GM12874 (cell line): ENCODE measurements around the gene GSDME.

Experiments
- TF ChIP-seq, protein P1 (sequence below): IDR thresholded peaks from 2 replicates; pipeline ENCODE4 v1.5.1; 2011; ENCODE audit warnings: low read depth, mild to moderate bottlenecking, control low read depth, low read length, moderate library complexity; ENCODE audit not compliant: insufficient read depth

Gene GSDME

DNA sequence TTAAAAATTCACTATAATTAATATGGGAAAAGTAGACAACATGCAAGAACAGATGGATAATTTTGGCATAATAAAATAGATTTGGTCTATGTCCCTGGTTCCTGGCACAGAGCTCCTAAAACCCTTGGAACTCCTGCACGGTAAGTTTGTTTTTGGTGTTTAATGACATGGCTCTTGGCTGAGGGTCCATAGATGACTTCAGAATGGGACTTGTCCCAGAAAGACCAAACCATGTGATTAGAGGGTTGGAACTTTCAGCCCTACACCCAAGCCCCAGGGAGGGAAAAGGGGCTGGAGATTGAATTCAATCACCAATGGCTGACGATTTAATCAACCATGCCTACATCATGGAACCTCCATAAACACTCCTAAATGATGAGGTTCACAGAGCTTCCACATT, 12.6 kb upstream of the GSDME start:
- TF ChIP-seq, protein P1, sequence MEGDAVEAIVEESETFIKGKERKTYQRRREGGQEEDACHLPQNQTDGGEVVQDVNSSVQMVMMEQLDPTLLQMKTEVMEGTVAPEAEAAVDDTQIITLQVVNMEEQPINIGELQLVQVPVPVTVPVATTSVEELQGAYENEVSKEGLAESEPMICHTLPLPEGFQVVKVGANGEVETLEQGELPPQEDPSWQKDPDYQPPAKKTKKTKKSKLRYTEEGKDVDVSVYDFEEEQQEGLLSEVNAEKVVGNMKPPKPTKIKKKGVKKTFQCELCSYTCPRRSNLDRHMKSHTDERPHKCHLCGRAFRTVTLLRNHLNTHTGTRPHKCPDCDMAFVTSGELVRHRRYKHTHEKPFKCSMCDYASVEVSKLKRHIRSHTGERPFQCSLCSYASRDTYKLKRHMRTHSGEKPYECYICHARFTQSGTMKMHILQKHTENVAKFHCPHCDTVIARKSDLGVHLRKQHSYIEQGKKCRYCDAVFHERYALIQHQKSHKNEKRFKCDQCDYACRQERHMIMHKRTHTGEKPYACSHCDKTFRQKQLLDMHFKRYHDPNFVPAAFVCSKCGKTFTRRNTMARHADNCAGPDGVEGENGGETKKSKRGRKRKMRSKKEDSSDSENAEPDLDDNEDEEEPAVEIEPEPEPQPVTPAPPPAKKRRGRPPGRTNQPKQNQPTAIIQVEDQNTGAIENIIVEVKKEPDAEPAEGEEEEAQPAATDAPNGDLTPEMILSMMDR, result no peak

DNA sequence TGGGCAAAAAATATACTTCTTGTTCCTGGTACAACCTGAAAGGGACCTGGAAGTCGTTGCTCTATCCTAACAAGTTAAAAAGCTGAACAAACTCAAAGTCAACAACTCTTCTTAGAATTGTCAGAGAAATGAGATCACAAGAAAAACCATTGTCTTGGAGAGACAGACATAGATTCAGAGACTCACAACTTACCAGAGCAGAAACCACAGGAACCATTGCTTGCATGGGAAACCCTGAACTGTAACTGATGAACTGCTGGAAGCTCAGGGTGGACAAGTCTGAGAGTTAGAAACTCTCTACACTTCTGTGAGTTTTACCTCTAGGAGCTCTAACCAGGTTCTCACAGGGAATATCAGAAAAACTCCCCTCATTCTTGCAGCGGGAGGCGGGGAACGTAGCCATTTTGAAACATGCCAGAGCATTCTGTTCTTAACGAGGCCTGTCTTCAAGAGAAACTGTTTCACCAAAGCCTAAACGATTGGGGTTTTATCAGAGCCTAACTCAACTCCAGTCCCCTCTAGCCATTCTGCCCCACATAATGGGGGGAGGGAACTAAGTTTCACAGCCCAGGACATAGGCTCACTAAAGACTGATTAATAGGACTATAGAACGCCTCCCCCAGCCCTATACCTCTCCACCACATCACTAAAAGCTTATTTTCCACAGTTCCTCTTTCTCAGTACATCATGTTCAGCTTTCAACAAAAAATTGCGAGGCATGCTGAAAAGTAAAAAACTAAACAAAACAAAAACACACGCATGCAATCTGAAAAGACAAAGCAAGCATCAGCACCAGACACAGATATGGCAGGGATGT, 12.0 kb upstream of the GSDME start:
- TF ChIP-seq, protein P1, result no peak

DNA sequence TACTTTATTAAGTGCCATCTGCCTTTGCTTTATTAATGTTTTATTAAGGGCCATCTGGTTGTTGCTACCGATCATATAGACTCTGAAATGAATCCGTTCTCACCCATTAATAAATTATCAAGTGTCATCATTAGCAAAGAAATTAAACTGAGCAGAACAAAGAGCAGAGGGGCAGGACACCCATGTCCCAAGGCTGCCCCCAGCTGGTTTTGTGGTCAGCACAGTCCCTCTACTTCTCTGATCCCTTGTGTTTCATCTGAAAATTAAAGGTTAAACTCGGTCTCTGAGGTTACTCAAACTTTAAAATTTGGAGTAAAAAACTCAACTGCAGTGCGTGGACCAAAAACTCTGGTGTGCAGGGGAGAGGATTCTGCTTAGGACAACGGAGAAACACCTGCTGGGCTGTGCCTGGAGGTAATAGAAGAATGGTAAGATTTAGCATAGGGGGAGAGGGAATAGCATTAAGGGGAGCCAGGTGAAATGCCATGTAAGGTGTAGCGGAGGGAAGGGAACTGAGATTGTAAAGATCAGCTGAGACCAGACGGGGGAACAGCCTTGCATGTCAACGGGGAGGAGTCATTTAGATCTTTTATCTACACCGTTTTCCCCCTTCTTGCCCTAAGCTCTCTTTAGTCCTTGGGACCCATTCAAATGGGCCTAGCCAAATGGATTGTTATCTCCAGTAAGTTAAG, 10.8 kb upstream of the GSDME start:
- TF ChIP-seq, protein P1, result no peak

DNA sequence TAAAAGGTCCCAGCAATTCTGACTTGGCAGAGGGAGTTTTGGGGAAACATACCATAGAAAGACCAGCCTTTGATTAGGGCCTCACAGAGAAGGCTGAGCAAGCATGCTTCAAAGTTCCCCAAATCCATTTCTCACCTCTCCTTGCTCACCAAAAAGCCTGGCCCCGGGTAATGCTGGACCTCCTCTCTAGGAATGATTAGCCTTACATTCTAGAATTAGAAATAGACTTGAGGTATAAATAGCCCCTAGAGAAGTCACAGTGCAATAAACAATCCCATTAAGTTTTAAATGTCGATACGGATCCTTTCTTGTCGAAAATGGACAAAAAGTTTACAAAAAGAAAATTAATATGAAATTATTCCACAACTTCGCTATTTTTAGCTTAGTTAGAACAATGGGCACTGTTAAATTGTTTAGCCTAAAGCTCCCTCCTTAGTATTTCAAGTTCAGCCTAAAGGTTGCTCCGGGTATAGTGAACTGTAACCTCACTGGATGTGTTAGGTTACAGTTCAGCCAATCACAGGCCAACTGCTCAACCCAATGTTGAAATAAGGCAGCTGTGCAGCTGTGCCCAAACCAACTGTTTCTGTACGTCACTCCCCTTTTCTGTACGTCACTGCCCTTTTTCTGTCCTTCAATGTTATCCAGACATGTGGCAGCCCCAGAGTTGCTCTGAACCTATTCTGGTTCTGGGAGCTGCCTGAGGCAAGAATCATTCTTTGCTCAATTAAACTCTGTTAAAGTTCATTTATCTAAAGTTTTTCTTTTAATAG, 7.9 kb upstream of the GSDME start:
- TF ChIP-seq, protein P1, result no peak

DNA sequence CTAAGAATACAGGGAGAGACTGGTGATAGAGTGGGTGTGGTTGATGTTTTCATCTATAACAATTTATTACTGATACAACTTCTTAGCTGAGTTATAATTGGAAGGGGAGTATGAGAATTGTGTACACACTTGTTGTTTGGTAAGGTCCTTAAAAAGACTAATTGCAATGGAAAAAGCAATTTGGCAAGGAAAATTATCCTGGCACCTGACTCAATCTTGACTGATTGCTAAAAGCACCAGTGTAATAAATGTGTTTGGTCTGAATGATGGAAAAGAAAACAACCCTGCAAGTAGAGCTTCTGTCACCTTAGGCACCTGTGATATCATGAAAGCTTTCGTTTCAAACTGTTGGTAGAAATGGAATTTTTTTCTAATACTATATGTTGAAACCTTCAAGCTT, 6.7 kb upstream of the GSDME start:
- TF ChIP-seq, protein P1, result no peak

DNA sequence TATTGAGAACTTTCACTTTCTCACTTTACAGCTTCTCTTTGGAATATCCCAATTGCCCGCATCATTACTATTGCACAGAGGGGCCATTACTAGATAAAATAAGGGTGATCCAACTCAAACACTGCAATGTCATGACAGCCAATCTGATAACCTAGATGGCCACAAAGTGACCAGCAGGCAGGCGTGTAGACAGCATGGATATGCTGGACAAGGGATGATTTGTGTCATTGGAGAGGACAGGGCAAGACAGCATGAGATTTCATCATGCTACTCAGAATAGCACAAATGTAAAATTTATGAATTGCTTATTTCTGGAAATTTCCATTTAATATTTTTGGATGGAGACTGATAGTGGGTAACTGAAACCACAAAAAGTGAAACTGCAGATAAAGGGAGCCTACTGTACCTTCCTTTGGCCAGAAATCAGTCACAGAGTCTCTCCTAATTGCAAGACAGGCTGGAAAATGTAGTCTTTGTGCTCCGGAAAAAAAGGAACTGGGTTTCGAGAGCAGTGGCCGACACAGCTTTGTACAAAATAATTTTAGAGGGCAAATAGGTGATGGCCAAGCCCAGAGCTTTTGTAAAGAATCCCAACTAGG, 6.1 kb upstream of the GSDME start:
- TF ChIP-seq, protein P1, result no peak

DNA sequence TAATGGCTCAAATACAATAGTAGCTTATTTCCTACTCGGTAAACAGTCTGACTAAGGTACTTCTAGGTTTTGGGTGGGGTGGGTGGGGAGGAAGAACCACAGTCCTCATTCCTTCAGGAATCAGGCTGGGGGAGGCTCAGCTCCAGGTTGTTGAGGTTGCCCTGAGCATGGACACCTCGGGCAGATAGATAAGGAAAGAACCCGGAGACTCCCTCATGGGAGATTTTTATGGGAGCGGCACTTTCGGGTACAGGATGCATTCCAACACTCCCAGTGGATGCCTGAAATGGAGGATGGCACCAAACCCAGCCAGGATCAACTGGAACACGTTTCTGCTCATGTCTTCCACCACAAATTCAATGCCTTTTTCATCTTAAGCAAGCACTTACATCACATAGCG, 5.5 kb upstream of the GSDME start:
- TF ChIP-seq, protein P1, result no peak
